H9 (cell line): Measurements from ENCODE around the gene MGAT5B. TPM values are rescaled to one million over a fixed set of nuclear protein-coding genes. Genes with fewer than 3 reads are reported as not detected.

Experiments used
- DNase-seq: peaks from one replicate; pipeline ENCODE4 v3.0.0-alpha.2; 2017
- H2AFZ ChIP-seq: one replicate; pipeline ENCODE4 v1.6.1; 2013; ENCODE audit warnings: mild to moderate bottlenecking, low read length, control low read depth, moderate library complexity
- H2AK5ac ChIP-seq: 2 replicates; pipeline ENCODE4 v1.6.1; 2013; ENCODE audit warnings: low read length, control low read depth, mixed read lengths; ENCODE audit not compliant: insufficient read length
- H2BK120ac ChIP-seq: one replicate; pipeline ENCODE4 v1.6.1; 2013; ENCODE audit warnings: low read depth, mild to moderate bottlenecking, low read length, control low read depth, inconsistent platforms; ENCODE audit not compliant: poor library complexity, severe bottlenecking
- H2BK12ac ChIP-seq: 2 replicates; pipeline ENCODE4 v1.6.1; 2013; ENCODE audit warnings: low read length, control low read depth, mixed read lengths, low read depth; ENCODE audit not compliant: insufficient read length
- H2BK15ac ChIP-seq: 2 replicates; pipeline ENCODE4 v1.6.1; 2013; ENCODE audit warnings: low read depth, low read length, control low read depth
- H2BK20ac ChIP-seq: one replicate; pipeline ENCODE4 v1.6.1; 2013; ENCODE audit warnings: low read depth, mild to moderate bottlenecking, low read length, control low read depth, inconsistent platforms; ENCODE audit not compliant: poor library complexity, severe bottlenecking
- H2BK5ac ChIP-seq: 2 replicates; pipeline ENCODE4 v1.6.1; 2013; ENCODE audit warnings: low read length, control low read depth, mixed read lengths; ENCODE audit not compliant: insufficient read length
- H3K14ac ChIP-seq: 2 replicates; pipeline ENCODE4 v1.6.1; 2013; ENCODE audit warnings: low read length, control low read depth; ENCODE audit not compliant: insufficient read depth
- H3K18ac ChIP-seq: 2 replicates; pipeline ENCODE4 v1.6.1; 2013; ENCODE audit warnings: low read depth, mild to moderate bottlenecking, mixed read lengths, low read length, control low read depth; ENCODE audit not compliant: insufficient read length
- H3K23ac ChIP-seq: 2 replicates; pipeline ENCODE4 v1.6.1; 2013; ENCODE audit warnings: low read length, control low read depth, mixed read lengths, low read depth; ENCODE audit not compliant: insufficient read length
- H3K23me2 ChIP-seq: 2 replicates; pipeline ENCODE4 v1.6.1; 2013; ENCODE audit warnings: low read depth, mild to moderate bottlenecking, mixed read lengths, low read length, control low read depth; ENCODE audit not compliant: insufficient read length, poor library complexity, severe bottlenecking
- H3K27ac ChIP-seq: 2 replicates; pipeline ENCODE4 v1.5.1; 2013; ENCODE audit warnings: low read length, control low read depth, mixed read lengths, low read depth; ENCODE audit not compliant: insufficient read length
- H3K27me3 ChIP-seq: 2 replicates; pipeline ENCODE4 v1.6.1; 2013; ENCODE audit warnings: low read length, control low read depth, inconsistent platforms; ENCODE audit not compliant: insufficient read depth
- H3K4ac ChIP-seq: 2 replicates; pipeline ENCODE4 v1.6.1; 2013; ENCODE audit warnings: low read depth, mild to moderate bottlenecking, control low read depth, inconsistent platforms, low read length, moderate library complexity
- H3K4me1 ChIP-seq: 2 replicates; pipeline ENCODE4 v1.6.1; 2013; ENCODE audit warnings: low read length, control low read depth, inconsistent platforms; ENCODE audit not compliant: insufficient read depth
- H3K4me2 ChIP-seq: 2 replicates; pipeline ENCODE4 v1.6.1; 2013; ENCODE audit warnings: low read length, control low read depth, mixed read lengths; ENCODE audit not compliant: insufficient read length, insufficient read depth
- H3K56ac ChIP-seq: 2 replicates; pipeline ENCODE4 v1.6.1; 2013; ENCODE audit warnings: low read depth, mild to moderate bottlenecking, mixed read lengths, low read length, control low read depth; ENCODE audit not compliant: insufficient read length
- H3K79me1 ChIP-seq: 2 replicates; pipeline ENCODE4 v1.6.1; 2013; ENCODE audit warnings: low read depth, mild to moderate bottlenecking, moderate library complexity, low read length, control low read depth, inconsistent platforms; ENCODE audit not compliant: insufficient read depth, poor library complexity, severe bottlenecking
- H3K79me2 ChIP-seq: 2 replicates; pipeline ENCODE4 v1.6.1; 2013; ENCODE audit warnings: low read length, control low read depth, inconsistent platforms; ENCODE audit not compliant: insufficient read depth
- H3K9ac ChIP-seq: 2 replicates; pipeline ENCODE4 v1.6.1; 2013; ENCODE audit warnings: low read length, control low read depth, mixed read lengths; ENCODE audit not compliant: insufficient read length; ENCODE audit errors: extremely low read depth
- H3K9me3 ChIP-seq: one replicate; pipeline ENCODE4 v1.6.1; 2013; ENCODE audit warnings: low read depth, low read length, inconsistent platforms; ENCODE audit not compliant: control insufficient read depth
- H3T11ph ChIP-seq: one replicate; pipeline ENCODE4 v1.6.1; 2013; ENCODE audit warnings: mild to moderate bottlenecking, low read length, control low read depth, inconsistent platforms
- H4K20me1 ChIP-seq: one replicate; pipeline ENCODE4 v1.6.1; 2013; ENCODE audit not compliant: control insufficient read depth, insufficient read length, insufficient read depth
- H4K5ac ChIP-seq: 2 replicates; pipeline ENCODE4 v1.6.1; 2013; ENCODE audit warnings: low read depth, mild to moderate bottlenecking, mixed read lengths, low read length, control low read depth; ENCODE audit not compliant: insufficient read length
- H4K8ac ChIP-seq: replicated peaks from 2 replicates; pipeline ENCODE4 v1.6.1; 2013; ENCODE audit warnings: low read length, control low read depth, mixed read lengths, low read depth; ENCODE audit not compliant: insufficient read length
- H4K91ac ChIP-seq: 2 replicates; pipeline ENCODE4 v1.6.1; 2013; ENCODE audit warnings: low read depth, mild to moderate bottlenecking, moderate library complexity, mixed read lengths, low read length, control low read depth; ENCODE audit not compliant: insufficient read length
- H3K27ac Mint-ChIP-seq, 3 experiments: 2 replicates in 2 of 3; 3 replicates in 1 of 3; pipeline ENCODE4 v1.8.0; 2020 to 2021; ENCODE audit warnings: mixed read lengths in 3 of 3, mild to moderate bottlenecking in 1 of 3, moderate library complexity in 1 of 3
- H3K27me3 Mint-ChIP-seq: 2 replicates; pipeline ENCODE4 v1.8.0; 2021; ENCODE audit warnings: low read depth, mild to moderate bottlenecking, moderate library complexity, mixed read lengths
- H3K36me3 Mint-ChIP-seq, 3 experiments: 2 replicates in 2 of 3; 3 replicates in 1 of 3; pipeline ENCODE4 v1.8.0; 2020 to 2021; ENCODE audit warnings: low read depth in 3 of 3, mixed read lengths in 3 of 3; ENCODE audit not compliant: insufficient read depth in 1 of 3
- H3K4me1 Mint-ChIP-seq, 2 experiments: 2 replicates each; pipeline ENCODE4 v1.8.0; 2020; ENCODE audit warnings: mixed read lengths in 2 of 2
- H3K4me3 Mint-ChIP-seq, 2 experiments: 2 replicates in 1 of 2; 3 replicates in 1 of 2; pipeline ENCODE4 v1.8.0; 2020 to 2021; ENCODE audit warnings: mild to moderate bottlenecking in 2 of 2, mixed read lengths in 2 of 2, moderate library complexity in 1 of 2
- H3K9me3 Mint-ChIP-seq, 2 experiments: 2 replicates in 1 of 2; 3 replicates in 1 of 2; pipeline ENCODE4 v1.8.0; 2020; ENCODE audit warnings: mild to moderate bottlenecking in 2 of 2, mixed read lengths in 2 of 2, moderate library complexity in 1 of 2
- WGBS: extraction: QIAGEN DNeasy Blood & Tissue Kit; methylation state at CpG from one replicate; pipeline ENCODE4 v1.1.7; 2013; ENCODE audit warnings: missing lambda C conversion rate, low lambda C conversion rate, mixed read lengths; ENCODE audit not compliant: insufficient read length; ENCODE audit errors: extremely low coverage; 5-methylcytosine and 5-hydroxymethylcytosine counted together
- total RNA-seq: library from RNA; stranded (reverse); gene quantifications from 2 replicates; pipeline ENCODE4 v1.2.1, GENCODE V29; 2021
- TF ChIP-seq, protein P1 (sequence below): fragments of 200-600 bp; sonication (generic); conservative IDR thresholded peaks from 3 replicates; pipeline ENCODE4 v1.8.0; 2021; ENCODE audit warnings: antibody characterized with exemption, mild to moderate bottlenecking

The MGAT5B gene
- total RNA-seq, 1 experiment from 2014 or later: 4.9 TPM

DNA sequence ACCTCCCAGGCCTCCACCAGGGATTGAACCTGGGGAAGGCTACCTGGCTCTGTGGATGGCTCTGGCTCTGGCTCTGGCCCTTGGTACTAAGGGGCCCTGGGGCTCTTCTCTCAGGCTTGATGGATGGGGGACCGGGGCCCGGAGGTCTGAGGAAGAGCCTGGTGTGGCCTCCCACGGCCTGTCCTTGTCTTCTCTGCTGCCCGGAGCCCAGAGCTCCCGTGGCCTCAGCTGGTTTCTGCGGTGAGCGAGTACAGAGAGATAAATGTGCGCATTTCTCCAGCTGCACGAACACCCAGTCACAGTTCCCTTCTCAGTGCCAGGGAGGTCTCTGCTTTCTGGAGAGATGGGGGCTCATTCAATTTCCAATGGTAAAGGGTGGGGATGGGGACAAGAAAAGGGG, 9.2 kb downstream of the MGAT5B start:
- Mint-ChIP-seq H3K36me3 (peaks cover 5 to 14% (median 11%) of the 10 kb centered on the region in 3 experiments), H3K9me3 (peaks cover 3 to 4% of the 10 kb centered on the region in 2 experiments; a peak in 3 of 5 replicates), H3K4me1 (peaks cover 10 to 22% of the 10 kb centered on the region in 2 experiments; a peak in 3 of 4 replicates), H3K27ac (no peak overlapping the region; a peak in 1 of 7 replicates), H3K4me3 (no peak overlapping the region), H3K27me3 (no peaks in the 10 kb centered on the region)
- no peak overlapping the region for H2BK20ac ChIP-seq
- H3K23ac ChIP-seq: no peak overlapping the region
- H2BK12ac ChIP-seq: no peak overlapping the region
- no peak overlapping the region for H2BK120ac ChIP-seq
- no peak for DNase-seq
- H3K56ac ChIP-seq: no peak overlapping the region
- no peaks in the 10 kb centered on the region for H3K9me3 ChIP-seq
- no peak overlapping the region for H2AK5ac ChIP-seq
- no peak overlapping the region; the same call in 1 of the 2 replicates for H3K14ac ChIP-seq
- H3K27me3 ChIP-seq: no peaks in the 10 kb centered on the region
- H3K27ac ChIP-seq: no peak overlapping the region
- H3K79me2 ChIP-seq: no peaks in the 10 kb centered on the region
- no peaks in the 10 kb centered on the region; the same call in 1 of the 2 replicates for H3K4me1 ChIP-seq
- TF ChIP-seq, protein P1, sequence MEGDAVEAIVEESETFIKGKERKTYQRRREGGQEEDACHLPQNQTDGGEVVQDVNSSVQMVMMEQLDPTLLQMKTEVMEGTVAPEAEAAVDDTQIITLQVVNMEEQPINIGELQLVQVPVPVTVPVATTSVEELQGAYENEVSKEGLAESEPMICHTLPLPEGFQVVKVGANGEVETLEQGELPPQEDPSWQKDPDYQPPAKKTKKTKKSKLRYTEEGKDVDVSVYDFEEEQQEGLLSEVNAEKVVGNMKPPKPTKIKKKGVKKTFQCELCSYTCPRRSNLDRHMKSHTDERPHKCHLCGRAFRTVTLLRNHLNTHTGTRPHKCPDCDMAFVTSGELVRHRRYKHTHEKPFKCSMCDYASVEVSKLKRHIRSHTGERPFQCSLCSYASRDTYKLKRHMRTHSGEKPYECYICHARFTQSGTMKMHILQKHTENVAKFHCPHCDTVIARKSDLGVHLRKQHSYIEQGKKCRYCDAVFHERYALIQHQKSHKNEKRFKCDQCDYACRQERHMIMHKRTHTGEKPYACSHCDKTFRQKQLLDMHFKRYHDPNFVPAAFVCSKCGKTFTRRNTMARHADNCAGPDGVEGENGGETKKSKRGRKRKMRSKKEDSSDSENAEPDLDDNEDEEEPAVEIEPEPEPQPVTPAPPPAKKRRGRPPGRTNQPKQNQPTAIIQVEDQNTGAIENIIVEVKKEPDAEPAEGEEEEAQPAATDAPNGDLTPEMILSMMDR: no peak
- WGBS: no CpG with 5 or more reads among the region's 9 CpGs
- H3K9ac ChIP-seq: no peak overlapping the region
- no peaks in the 10 kb centered on the region for H3K23me2 ChIP-seq
- no peak overlapping the region for H3K4ac ChIP-seq
- H4K91ac ChIP-seq: no peak overlapping the region
- no peaks in the 10 kb centered on the region for H3K79me1 ChIP-seq
- no peak overlapping the region for H4K8ac ChIP-seq
- no peaks in the 10 kb centered on the region for H4K20me1 ChIP-seq
- H4K5ac ChIP-seq: no peak overlapping the region
- H2BK15ac ChIP-seq: no peak overlapping the region
- no peak overlapping the region for H3T11ph ChIP-seq
- H2AFZ ChIP-seq: no peak overlapping the region
- no peak overlapping the region for H2BK5ac ChIP-seq
- H3K4me2 ChIP-seq: no peak overlapping the region
- H3K18ac ChIP-seq: no peak overlapping the region
